SK-MEL-5 (cell line): Measurements from ENCODE around the gene MRPL14. TPM values are rescaled to one million over a fixed set of nuclear protein-coding genes. Genes with fewer than 3 reads are reported as not detected.

Experiments
- DNase-seq: peaks from one replicate; pipeline ENCODE4 v3.0.0-alpha.2; 2016; ENCODE audit warnings: low read depth, low spot score
- in situ Hi-C: cut with HindIII; loops from 2 replicates; pipeline ENCODE4 v1.10.0; 2016; ENCODE audit warnings: low sequenced_read_pairs, high pct_unique_total_duplicates, low pct_unique_long_range_greater_than_20kb
- total RNA-seq: library from RNA; depleted of rRNA; stranded (reverse); fragments of >200 nt; shearing (Covaris generic); gene quantifications from 2 replicates; pipeline ENCODE4 v1.2.3, GENCODE V29; 2014; rRNA removed

Gene MRPL14
- total RNA-seq, 1 experiment from 2014 or later, result 60.0 TPM

DNA sequence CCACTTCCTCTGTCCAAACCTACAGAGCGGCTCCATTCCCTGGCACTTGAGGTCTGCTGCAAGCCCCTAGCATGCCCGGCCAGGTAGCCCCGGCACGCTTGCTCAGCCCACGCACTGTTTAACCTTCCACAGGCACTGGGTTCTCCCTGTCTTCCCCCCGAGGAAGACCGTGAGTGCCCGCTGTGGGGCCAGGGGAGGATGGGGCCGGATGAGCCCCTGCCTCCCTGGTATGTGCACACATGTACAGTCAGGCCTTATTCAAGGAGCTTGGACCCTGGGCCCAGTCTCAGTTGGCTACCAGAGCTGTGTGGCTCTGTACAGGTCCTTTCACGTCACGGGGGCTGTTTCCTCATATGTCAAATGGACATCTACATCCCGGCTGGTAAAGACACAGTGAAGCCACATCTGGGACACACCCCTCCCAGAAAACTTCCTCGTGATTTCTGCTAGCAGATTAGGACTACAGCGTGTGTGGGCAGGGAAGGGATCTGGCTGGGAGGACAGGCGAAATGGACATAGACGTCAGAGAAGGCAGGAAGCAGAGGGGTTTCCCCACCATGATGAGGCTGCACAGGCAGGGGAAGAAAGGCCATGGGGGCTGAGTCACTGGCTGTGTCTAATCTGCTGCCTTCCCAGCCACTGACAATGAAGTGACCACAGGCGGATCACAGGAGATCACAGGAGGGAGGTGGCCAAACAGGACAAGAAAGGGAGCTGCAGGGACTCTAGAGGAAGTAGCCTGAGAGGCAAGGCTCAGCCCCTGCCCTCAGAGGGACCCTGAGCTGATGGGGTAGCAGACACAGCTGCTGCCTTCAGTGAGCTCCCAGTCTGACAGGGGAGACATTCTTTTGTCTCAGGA, 62.9 kb downstream of the MRPL14 start:
- in situ Hi-C loops, result no loop called here
- peak; percentile 44 for DNase-seq

DNA sequence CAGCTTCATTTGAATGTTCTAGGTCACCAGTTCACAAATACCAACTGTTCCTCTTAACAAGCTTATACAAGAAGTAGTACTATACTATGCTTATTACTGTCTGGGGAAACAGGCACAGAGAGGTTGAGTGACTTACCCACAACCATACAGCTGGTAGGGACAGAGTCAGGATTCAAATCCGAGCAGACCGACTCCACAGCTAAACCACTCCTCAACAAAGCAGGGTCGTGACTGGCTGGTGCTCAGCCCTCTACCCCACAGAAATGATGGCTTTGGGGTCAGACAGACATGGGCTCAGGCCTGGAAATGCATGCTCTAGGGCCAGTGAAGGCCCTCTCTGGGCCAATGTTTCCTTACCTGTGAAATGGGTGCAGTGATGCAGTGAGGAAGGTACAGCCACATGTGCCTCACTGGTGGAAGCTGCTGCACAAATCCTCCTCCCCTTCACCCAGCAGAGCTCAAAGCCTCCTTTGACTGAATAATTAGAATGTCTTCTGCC, 63.6 kb downstream of the MRPL14 start:
- no peak for DNase-seq
- in situ Hi-C loops, result no loop called here

Other genes with a start within 250 kb of the MRPL14 start
- 23.6 and 27.6 TPM in 2 replicates for gene TMEM63B, start 102 bp upstream of the MRPL14 start, total RNA-seq
- not detected in 2 replicates for gene CAPN11, start 31.4 kb upstream of the MRPL14 start, total RNA-seq
- not detected in 2 replicates for gene MYMX, start 89.5 kb upstream of the MRPL14 start, total RNA-seq
- gene SLC29A1, start 96.1 kb upstream of the MRPL14 start, total RNA-seq, result 8.6 and 9.3 TPM in 2 replicates
- 1,764 and 1,784 TPM in 2 replicates for gene HSP90AB1, start 119.6 kb upstream of the MRPL14 start, total RNA-seq
- gene SLC35B2, start 130.1 kb upstream of the MRPL14 start, total RNA-seq, result 334 and 361 TPM in 2 replicates
- gene NFKBIE, start 138.1 kb upstream of the MRPL14 start, total RNA-seq, result 11.6 and 12.5 TPM in 2 replicates
- 0.05 and 0.16 TPM in 2 replicates for gene TMEM151B, start 143.0 kb upstream of the MRPL14 start, total RNA-seq
- gene AARS2, start 185.9 kb upstream of the MRPL14 start, total RNA-seq, result 21.7 and 22.2 TPM in 2 replicates
- 0.53 and 0.74 TPM in 2 replicates for gene SPATS1, start 215.2 kb upstream of the MRPL14 start, total RNA-seq